Hematopoietic multipotent progenitor cell treated with erythropoietin and hydrocortisone succinate and interleukin-3 and kit ligand, for 8 days (in vitro differentiated cells): ENCODE measurements around the gene JCAD.
A peak's percentile ranks its signal among the peaks of the same experiment; 100 is the strongest.
"Not testable (repeated sequence)": the region's sequence is repeated elsewhere in the genome, so short reads cannot be mapped to it uniquely, and the experiment has no call there.

Source experiments
- DNase-seq: peaks from one replicate; pipeline ENCODE4 v3.0.0-alpha.2; 2015

The JCAD gene

DNA sequence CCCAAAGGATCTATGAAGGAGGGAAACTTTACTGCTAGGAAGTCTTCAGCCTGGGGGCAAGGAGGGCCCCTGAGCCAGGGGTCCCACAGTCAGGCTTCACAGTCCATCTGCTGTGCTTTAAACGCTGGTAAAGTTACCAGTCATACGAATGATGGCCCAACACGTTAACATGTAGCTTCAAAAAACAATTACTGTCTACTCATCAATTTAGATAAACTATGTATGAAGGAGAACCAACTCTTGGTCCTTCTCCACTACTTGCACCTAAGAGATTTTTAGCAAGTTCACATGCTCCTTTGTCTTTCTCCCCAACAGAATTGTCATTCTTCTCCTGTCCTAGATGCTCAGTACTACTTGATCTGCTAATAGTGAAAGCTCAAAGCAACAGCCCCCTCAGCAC, 16.6 kb downstream of the JCAD start:
- no peak for DNase-seq

DNA sequence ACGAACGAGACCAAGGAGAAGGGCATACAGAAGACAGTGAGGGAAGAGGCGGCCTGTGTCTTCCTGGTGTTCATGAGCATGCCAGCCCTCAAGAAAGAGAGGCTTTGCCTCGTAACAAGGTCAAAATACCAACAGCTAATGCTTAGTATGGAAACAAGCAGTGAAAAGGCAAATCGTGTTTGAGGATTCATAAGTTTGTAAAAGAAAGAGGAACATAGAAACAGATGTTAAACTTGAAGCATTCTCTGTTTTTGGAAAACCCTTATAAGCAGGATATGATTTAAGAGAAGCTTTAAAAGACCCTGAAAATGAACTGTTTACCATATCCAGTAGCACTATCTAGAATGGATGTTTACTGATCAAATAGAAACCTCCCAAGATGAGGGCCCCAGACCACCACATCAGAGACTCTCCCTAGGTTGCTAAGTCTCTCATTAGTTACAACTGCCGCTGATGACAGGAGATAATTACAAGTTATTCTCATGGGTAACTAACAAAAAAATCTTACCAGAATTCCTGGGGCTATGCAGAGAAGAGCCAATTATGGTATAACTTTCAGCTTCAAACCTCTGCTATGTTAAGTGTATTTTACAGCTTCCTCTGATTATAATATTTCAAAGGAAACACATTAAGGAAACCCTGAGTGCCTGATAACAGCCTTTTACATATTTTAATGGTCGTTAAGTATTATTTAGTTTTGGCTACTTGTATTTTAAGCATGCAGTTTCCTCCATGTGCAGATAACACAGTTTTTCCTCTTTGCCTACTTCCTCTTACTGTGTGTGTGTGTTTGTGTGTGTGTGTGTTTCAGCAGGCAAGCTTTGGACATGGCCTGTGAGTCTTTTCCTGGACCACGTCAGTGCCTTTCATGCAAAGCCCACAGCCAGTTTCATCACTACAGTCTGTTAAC, 17.9 kb downstream of the JCAD start:
- no peak for DNase-seq

DNA sequence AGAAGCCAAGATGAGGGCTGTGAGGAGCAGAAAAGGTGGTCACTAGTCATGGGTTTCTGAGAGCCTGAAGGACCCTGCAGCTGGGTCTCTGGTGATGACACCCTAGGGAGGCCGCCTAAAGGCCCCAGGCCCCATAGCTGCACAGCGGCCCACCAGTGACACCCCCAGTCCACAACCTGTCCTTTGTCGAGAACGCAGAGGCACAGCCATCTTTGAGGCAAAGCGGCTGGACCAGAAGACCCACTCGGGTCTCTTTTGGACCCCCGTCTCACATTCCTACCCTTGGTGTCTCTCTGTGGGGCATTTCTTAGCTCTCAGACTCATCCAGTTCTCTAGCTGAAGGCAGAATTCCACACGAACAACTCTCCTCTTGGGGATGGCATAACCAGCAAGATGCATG, 18.8 kb downstream of the JCAD start:
- no peak for DNase-seq

DNA sequence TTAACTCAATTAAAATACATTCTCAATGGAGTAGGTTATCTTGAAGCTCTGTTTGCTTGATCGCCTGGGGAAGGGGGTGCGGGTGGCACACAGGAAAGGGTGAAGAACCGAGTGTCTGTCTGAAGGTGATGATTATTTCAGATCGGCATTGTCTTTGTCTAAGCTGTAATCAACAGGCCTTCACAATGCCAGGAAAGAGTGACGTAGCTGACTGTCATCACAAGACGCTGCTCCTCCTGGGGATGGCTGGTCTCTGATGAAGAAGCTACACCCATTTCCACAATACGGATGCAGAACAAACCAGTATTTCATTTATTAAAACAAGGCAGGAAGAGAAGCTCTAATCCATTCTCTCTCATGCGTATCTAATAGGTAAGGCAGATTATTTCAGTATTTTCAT, 19.4 kb downstream of the JCAD start:
- DNase-seq, result no peak

DNA sequence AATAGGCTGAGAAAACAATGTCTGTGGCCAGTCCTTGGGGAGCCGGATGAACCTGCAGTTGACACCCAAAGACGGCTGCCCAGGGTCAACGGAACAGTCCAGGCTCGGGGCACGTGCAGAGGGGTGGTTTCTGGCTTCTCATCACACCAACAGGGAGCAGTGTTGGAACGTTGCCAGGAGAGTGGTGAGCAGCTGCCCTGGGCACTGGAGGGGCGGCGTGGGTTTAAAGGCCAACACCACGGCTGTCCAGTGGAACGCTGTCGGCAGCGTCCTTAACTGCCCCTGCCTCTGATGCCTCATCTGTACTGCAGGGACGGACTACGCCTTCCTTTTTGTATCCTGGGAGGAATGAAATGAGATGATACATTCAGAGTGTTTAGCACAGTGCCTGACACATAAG, 19.8 kb downstream of the JCAD start:
- no peak for DNase-seq

DNA sequence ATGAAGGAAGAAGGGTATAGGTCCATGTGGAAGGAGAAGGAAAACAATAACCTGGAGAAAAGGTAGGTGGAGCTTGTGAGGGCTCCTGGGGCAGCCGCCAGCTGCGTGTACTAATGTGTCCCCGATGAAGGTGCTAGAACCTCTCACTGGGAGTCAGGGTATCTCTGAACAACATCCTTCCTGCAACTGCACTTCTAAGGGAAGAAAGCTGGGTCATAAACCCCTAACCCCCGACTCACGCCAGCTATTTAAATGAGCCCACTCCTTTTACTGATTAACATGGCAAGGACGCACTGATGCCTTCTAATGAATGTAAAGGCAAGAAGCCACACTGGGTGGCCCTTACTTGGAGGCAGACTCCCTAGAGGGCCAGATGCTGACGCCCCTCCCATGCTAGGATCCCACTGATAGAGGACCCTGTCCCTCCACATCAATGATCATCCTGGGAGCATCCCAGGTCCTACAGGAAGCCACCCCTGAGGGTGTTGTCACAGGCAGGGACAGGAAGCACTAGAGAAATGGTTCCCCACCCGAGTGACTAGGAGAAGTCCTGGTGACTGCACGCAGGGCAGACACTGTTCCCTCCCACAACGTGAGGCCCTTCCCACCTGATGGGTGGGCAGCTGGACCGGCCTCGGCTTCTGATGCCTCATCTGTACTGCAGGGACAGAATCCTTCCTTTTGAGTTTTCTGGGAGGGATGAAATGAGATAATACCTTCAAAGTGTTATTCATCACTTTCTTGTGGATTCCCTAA, 20.4 kb downstream of the JCAD start:
- no peak for DNase-seq

DNA sequence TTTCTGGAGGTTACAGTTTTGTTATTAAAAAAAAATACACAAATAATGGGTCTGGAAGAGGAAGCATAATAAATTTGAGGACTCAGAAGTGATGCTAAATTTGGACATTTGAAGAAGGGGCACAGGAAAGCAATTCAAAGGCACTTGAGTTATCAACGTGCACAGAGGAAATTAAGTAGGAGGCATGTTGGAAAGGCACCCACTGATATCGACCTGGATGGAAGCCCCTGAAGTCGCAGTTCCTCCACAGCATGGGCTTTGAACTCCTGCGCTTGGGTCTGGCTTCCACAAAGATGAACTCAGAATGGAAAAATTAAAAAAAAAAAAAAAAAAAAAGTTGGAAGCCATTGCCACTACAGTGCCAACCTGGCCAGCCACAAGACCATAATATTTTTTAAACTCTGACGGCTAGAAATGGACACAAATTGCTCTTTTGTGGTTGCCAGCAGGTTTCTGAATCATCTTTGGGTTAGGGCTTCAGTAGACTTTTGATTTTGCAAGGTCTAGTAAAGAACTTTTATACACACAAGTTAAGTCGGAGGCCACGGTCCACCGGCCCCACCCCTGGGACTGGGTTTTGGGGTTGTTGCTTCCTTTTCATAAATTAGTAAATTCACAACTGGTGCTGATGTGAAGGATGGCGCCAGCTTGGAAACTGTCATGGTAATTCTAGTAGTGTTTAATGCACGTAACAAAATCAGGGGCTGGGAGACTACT, 21.6 kb downstream of the JCAD start:
- DNase-seq, result no peak

DNA sequence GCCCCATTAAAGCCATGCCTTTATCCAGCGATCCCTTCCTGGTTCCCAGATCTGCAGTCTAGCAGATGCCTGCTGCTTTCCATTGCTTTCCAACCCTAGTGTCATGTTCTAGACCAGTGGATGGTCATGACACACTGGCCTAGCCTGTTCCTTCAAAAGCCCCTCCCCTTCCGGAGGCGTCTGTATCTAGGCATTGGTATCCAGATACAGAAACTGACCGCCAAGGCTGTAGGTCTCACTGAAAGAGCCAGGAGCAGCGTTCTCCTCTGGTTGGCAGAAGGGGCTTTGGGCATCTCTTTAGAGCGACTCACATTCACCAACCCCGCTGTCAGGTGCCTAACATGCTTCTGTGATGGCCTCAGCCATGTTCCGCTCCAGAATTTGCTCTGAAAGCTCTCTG, 22.6 kb downstream of the JCAD start:
- DNase-seq, result no peak

DNA sequence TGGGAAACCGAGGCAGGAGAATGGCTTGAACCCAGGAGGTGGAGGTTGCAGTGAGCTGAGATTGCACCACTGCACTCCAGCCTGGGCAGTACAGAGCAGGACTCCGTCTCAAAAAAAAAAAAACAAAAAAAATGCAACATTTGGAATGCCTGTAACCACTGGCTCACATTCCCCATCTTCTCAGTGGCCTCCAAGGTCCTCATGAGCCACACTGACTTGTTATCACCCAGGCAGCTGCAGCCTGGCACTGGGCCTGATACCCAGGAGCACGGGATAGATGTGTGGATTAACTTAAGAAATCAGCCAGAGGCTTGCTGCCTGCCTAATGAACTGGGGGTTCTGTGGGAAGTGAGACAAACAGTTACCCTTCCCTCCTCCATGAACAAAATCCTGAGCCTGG, 23.0 kb downstream of the JCAD start:
- DNase-seq, result no peak

DNA sequence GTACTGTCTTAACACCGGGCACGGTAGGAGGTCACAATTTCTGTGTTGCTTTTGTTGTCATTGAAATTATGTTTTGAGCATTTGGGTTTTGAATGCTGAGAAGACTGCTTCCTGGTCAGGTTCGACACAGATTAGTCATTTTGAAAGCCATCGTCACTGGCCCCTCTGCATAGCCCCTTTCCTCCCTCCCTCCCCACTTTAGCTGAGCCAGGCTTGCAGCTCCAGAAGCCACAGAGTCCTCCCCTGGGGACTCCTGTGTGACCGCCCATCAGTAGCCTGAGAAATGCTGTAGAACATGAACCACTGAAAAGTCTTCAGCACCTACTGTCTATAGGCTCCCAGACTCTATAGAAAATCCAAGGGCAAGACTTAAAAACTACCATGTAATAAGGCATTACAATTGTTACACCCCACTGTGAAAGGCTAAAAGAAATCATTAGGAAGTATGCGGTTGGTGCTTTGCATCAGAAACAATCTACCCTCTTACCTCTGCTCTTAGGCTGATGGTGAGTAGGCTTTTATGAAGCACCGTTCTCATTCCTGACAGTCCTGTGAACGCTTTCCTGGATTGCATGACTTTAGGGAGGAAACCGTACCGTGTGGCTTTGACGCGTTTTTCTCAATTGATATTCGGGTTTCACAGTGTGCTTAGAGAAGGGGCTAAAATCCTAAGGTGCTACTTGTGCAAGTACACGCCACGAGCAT, 24.8 kb downstream of the JCAD start:
- no peak for DNase-seq

DNA sequence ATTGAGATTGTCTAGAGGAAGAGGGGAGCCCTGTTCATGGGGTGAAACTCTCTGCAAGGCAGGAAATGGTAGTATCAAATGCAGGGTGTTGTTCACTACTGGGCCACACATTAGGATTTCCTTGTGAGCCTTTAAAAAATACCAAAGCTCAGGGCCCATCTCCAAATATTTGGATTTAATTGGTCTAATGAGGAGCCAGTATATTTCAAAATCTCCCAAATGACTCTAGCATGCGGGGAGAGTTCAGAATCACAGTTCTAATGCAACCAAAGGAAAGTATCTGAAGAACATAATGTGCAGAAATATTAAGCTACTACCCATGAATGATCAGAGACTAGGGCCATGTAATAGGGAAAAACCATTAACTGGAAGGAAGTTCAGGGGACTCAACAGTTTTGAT, 27.3 kb downstream of the JCAD start:
- no peak for DNase-seq

DNA sequence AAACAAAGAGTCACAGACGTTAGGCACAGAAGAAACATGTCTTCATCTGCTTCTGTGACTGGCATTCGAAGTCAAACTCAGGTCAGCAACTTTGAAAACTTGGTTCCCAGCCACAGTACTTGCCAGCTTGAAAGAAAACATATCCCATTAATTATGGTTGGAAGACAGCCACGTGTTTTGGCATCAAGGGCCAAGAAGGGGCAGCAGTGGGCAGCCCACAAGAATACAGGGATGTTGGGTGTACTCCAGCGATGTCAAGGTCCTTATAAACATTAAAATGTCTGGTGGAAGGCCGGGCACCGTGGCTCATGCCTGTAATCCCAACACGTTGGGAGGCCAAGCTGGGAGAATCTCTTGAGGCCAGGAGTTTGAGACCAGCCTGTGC, 29.5 kb downstream of the JCAD start:
- no peak for DNase-seq

DNA sequence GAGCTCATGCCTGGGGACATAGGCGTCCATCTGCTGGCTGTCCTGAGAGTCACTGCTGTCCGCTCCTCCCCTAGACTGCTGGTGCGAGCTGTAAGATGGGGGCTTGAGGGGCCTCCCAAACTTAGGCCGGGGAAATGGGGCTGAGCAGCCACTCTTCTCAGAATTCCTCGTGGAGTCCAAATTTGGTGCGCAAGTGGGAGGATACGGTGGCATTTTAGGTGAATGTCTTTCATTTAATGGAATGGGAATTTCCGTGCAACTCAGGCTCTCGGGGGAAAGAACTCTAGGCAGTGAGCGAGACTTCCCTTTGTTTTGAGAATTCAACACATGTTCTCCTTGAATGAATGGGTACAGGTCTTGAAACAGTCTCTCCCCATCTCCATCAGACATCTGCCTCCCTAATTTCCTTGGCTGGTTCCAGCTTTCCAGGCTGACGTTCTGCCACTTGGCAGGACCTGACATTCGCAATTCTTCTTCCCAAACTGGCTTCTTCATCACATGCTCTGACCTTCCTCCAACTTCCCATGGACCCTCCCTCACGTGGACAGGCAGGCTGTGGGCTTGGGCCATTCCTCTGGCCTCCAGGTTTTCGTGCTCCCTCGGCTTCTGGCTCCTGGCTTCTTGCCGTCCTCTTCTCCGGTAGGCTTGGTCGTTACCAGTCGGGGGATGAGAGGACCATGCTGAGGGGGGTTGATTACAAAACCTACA, 30.1 kb downstream of the JCAD start:
- DNase-seq, result no peak

DNA sequence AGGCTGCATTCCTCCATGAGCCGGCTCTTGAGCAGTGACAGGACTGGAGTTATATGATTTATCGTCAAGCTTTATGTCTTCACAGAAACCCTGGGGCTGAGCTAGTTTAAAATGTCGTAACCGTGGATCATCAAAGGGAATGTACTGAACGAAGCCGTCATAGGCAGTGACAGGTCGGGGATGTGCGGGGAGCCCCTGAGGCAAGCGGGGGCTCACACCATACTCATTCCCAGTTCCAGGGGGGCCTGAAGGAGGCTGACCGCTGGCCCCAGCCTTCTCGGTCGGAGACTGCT, 30.7 kb downstream of the JCAD start:
- no peak for DNase-seq

DNA sequence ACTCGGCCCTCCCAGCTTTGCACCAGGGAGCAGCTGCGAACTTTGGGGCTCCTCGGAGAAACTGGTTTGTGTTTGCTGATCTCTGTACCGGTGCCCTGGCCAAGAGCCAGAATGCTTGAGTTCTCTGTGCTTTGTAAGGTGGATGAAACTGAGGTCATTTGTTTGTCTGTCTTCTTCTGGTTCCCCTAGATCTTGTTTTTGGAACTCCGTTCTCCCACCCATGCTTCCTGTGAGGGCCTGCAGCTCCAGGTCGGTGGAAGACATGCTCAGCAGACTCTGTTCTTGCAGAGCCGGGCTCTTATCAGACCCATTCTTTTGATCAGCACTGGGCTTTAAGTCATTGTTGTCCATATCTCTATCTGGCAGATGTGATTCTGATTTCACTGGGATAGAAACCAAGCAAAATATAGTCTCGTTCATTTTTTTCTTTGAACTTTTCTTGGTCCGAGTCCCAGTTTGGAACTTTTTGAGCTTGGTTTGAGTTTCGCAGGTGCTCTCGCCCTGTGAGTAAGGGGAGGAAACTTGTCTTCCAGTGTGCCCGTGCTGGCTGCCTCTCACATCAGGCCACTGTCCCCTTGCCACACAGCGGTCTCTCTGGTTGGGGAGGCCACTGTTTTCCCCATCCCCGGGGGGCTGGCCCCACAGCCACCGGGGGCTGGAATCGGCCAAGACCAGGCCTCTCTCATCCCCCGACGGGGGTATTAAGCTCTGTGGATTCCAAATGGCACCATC, 31.2 kb downstream of the JCAD start:
- peak; percentile 48 for DNase-seq

DNA sequence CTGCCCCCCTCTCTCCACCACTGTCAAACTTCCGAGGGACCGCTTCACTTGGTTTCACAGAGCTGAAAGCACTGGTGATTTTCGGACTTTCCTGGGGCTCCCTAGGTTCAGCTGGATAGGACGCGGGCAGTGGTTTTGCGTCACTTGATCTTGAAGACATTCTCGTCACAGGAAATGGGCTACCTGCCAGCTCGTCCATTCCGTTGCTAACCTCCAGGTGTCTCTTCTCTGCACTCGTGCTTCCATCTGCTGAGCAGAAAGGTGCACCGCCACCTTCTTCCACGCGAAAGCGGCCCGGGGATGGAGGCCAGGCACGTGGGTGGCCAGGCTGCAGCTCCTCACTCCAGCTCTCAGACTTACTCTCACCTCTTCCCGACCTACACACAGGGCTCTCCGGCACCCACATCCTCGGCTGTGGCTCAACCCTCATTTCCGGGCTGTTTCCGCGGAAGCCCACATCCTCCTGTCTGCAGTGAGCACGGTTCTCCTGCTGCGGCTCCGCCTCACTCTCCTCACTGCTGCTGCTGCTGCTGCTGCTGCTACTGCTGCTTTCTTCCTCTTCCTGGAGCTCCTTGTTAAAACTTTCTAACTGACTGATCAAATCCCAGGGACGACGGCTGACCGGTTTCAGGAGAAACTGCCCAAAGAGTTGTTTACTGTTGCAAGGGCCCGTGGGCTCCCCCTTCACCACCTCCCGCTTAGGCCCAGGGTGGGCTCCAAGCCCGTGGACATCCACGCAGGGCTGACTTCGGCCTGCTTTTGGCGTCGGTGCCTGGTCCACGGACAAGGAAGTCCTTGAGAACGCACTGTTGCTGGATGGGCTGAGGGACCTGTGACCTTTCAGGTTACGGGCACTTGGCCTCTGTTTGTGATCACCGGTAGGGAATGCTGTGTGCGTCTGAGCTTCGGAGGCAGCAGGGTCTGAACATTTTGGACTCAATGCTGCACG, 32.1 kb downstream of the JCAD start:
- peak; percentile 61 for DNase-seq

DNA sequence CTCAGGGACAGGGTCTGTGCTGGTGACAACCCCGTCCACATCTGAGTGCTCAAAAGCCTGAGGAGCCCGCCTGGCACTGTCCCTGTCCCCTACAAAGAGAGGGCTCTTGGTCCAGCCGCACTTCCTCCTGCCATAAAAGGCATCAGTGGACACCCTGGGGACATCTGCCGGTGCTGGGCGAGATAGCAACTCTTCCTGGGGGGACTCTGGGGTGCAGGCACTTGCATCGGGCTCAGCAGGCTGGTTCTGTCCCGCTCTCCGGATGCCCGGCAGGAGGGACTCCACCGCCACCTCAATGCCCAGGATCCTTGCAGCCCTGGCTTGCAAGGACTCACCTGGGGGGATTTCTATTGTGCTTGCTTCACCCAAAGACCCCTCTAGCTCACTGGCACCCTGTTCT, 32.8 kb downstream of the JCAD start:
- no peak for DNase-seq

DNA sequence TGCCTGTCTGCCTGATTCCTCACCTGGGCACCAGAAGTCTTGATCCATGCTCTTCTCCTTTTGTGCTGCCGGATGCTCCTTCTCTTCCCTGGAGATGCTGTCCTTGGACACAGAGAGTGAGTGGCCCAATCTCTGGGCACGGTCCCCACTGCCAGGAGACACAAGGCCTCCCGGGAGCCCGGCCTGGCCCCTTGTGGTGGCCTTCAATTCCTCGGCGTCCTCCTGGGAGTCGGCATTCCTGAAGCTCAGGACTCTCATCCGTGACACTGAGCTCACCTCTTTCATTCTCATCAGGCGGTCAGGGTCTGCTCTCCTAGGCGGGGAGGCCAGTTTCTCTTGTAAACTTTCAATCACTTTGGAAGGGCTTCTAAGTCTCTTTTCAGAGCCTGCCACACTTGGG, 33.3 kb downstream of the JCAD start:
- no peak for DNase-seq

DNA sequence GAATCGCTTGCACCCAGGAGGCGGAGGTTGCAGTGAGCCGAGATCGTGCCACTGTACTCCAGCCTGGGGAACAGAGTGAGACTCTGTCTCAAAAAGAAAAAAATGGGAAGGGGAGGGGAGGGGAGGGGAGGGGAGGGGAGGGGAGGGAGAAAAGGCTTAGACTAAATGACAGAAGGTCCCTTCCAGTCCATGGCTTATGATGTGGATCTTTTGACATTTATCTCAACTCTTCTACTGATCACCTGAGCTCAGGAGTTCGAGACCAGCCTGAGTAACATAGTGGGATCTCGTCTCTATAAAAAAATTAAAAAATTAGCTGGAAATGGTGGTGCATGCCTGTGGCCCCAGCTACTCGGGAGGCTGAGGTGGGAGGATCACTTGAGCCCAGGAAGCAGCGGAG, 34.0 kb downstream of the JCAD start:
- not testable (repeated sequence) for DNase-seq

DNA sequence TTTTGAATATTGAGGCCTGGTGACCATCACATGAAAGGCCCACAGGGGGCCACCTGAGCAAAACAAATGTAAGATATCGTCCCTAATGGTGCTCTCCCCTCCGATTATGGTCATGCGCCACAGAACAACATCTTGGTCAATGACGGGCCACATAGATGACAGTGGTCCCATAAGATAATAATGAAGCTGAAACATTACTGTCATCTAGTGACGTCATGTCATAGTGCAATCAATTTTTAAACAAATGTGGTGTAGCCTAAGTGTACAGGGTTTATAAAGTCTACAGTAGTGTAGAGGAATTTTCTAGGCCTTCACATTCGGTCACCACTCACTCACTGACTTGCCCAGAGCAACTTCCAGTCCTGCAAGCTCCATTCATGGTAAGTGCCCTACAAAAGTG, 36.8 kb downstream of the JCAD start:
- no peak for DNase-seq

DNA sequence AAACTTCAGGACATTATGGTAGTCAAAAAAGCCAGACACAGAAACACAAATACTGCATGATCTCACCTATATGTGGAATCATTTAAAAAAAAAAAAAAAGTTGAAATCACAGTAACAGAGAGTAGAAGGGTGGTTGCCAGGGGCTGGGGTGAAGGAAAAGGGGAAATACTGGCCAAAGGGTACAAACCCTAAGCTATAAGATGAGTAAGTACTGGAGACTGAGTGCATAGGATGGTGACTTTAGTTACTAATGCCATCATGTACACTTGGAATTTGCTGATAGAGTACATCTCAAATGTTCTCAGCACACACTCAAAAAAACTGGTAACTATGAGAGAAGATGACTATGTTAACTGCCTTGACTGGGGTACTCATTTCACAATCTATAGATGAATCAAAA, 39.9 kb downstream of the JCAD start:
- no peak for DNase-seq
